ENCODE results near the gene ACADM.

DNA sequence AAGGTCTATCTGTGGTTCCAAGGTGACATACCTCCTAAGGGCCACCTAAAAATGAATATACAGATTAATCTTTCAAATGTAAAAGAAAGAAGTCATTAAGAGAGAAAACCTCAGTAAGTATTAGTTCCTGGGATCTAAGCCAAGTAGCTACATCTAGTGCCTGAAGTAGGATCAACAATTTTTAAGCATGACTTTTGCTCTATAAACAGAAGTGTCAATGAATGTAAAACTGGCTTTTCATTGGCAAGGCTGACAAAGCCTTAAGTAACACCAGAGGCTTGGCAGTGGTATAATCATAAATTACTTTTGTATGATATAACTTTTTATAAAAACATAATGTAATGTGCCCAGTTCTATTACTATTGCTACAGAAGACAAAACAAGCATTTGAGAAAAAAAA is 12.2 kb upstream of the ACADM start:
- TF ChIP-seq POLR2AphosphoS5 (IDR thresholded peaks at IDR 0.05; ENCODE audit: borderline replicate concordance, low read depth, low read length) (no peak), EZH2 (IDR thresholded peaks at IDR 0.05) (no peak)

All from SK-N-MC (cell line).